ENCODE data around the gene LIN54. TPM values are rescaled to one million over a fixed set of nuclear protein-coding genes. Genes with fewer than 3 reads are reported as not detected.
A peak's percentile ranks its signal among the peaks of the same experiment; 100 is the strongest.

Gene LIN54
- total RNA-seq, 1 experiment from 2014 or later: 30.0 TPM

DNA sequence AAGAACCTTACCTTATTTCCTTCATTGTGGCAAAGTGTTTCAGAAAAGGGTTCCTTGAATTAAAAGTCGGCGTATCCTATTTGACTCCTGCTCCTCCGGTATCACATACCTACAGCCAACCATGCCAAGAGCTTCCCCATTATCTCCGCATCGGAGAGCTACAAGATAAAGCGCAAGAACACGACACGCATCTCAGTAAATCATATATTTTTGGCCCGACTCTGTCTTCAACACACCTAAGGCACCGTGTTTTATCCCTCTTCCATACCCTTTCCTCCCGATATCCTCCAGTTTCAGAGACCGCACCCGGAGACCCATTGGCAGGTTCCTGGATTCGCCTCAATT lies 110.6 kb downstream of the LIN54 start:
- DNase-seq (ENCODE audit: low spot score): no peak
- in situ Hi-C loops (cut with HindIII; ENCODE audit: low sequenced_read_pairs): no loop called here

DNA sequence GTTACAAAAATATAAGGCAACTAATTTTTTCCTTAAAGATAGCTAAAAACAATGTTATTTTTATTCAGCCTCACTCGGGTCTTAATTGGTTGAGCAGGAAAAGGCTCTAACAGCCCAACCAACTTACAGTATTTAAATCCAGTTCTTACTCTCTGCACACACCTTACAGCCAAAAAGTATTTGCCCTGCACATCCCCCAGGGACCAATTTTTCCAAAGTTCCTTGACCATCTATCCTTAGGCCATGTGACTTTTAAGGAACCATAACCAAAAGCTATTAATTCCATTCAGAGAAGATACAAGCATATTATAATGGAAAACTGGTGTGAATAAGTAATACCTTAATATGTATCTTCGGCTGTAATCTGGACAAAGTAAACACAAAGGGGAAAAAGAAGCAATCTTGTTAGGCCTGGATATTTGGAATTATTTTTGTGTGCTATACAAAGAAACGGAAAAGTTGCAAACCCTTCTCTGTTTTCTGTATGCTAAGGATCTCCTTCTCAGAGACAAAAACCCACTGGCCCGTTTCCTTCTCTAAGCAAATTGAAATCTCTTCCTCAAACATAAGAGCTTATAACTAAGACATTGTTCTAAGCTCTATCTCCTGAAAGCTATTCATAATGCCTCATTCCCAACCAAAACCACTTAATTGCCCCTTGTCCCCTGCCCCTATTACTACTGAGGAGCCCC lies 111.1 kb downstream of the LIN54 start:
- in situ Hi-C loops (cut with HindIII; ENCODE audit: low sequenced_read_pairs): no loop called here
- peak; percentile 7 for DNase-seq (ENCODE audit: low spot score)

DNA sequence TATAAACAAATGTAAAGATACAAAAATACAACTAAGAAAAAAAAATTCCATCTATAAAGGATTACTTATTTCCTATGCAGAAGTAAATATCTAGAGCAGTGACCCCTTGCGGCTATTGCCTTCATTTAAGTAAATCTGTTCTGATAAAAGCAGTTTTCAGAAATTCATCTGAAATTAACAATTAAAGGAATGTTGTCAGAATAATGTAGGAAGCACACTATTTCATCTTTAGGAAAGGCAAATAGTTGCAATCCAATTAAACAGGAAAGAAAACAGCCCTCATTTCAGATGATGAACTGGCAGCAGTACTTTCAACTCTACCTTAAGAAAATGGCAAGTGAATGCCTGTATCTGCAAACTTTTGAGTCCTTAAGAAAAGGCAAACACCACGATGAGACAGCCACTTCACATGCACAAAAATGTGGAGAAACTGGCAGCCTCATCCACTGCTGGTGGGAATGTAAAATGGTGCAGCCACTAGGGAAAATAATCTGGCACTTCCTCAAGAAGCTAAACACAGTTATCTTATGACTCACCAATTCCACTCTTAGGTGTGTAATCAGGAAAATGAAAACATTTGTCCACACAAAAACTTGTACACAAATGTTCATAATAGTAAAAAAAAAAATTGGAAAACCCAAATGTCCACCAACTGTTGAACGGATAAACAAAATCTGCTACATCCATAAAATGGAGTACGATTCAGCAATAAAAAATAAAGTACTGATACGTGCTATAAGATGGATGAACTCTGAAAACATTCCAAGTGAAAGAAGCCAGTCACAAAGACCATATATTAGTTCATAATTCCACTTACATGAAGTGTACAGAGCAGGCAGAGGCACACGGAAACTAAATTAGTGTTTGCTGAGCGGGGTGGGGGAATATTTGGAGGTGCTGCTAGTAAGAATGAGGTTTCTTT lies 112.0 kb downstream of the LIN54 start:
- DNase-seq (ENCODE audit: low spot score): peak; percentile 25
- in situ Hi-C loops (cut with HindIII; ENCODE audit: low sequenced_read_pairs): no loop called here

DNA sequence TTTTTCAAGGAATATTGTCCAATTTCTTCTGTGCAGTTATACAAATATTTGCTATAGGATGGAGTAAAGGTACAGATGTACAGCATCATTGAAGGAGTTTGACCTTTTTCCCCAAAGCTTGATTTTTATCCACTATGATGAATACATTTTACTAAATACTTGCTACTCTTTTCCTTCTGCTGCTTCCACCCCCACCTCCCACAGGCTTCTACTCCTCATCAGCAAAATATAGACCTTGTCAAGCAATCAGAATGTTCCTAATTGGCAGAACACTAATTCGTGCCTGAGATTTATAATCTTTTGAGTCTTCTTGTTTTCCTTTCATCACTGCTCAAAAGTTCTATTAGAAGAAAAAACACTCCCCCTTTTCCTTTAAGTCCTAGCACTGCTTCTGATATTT lies 113.9 kb downstream of the LIN54 start:
- DNase-seq (ENCODE audit: low spot score): no peak
- in situ Hi-C loops (cut with HindIII; ENCODE audit: low sequenced_read_pairs): no loop called here

DNA sequence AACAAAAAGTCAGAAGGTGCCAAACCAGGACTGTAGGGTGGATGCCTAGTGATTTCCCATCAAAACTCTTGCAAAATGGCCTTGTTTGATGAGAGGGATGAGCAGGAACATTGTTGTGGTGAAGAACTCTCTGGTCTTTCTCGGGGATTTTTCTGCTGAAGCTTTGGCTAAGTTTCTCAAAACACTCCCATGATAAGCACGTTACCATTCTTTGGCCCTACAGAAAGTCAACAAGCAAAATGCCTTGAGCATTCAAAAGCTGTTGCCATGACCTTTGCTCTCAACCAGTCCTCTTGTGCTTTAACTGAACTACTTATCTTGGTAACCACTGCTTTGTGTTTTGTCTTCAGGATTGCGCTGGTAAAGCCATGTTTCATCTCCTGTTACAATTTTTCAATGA lies 116.7 kb downstream of the LIN54 start:
- DNase-seq (ENCODE audit: low spot score): no peak
- in situ Hi-C loops (cut with HindIII; ENCODE audit: low sequenced_read_pairs): no loop called here

DNA sequence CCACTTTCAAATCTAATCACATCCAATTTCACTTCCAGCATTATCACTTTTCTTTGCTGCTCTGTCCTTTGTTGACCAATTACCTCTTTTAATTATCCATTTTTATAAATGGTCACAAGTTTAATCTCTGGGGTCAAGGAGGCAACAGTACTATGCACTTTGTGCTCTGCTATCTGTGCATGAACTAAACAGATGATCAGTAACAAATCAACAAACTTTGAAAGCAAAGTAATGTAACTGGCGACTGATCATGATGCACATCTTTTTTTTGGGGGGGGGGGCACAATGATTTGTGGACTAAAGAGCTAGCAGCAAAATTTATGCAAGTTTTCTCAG lies 118.2 kb downstream of the LIN54 start:
- in situ Hi-C loops (cut with HindIII; ENCODE audit: low sequenced_read_pairs): no loop called here
- DNase-seq (ENCODE audit: low spot score): no peak

DNA sequence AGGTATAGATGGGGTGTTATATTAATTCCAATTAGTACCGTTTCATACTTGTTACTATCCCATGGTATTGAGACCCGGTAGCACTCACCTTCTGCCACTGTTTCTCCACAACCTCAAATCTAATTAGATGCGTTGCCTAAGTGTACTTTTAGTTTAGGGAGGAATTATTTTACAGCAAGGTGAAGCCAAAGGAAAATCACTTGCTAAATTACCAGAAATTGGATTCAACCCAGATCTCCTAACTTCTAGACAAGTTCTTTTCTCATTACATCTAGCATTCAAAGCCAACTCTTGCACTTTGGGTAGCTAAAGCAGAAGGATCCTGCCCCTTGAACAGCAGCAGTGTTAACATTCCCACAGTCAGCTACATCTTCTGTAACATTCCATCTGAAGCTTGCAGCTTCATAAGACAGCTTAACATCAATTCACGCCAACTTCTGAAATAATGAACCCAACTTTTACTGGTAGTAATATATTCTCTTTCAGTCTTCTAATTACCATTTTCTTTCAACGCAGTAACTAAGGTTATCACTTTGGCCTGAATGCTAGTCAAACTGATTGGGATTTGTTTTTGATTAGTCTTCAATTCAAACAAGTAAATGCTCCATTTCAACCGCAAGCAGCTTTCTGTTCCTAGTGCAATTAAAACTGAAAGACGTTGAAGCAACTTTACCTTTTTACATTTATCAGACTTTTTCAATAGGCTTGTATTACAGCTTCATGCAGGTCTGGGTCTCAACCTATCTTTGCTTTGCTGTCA lies 118.7 kb downstream of the LIN54 start:
- in situ Hi-C loops (cut with HindIII; ENCODE audit: low sequenced_read_pairs): no loop called here
- peak; percentile 2 for DNase-seq (ENCODE audit: low spot score)

DNA sequence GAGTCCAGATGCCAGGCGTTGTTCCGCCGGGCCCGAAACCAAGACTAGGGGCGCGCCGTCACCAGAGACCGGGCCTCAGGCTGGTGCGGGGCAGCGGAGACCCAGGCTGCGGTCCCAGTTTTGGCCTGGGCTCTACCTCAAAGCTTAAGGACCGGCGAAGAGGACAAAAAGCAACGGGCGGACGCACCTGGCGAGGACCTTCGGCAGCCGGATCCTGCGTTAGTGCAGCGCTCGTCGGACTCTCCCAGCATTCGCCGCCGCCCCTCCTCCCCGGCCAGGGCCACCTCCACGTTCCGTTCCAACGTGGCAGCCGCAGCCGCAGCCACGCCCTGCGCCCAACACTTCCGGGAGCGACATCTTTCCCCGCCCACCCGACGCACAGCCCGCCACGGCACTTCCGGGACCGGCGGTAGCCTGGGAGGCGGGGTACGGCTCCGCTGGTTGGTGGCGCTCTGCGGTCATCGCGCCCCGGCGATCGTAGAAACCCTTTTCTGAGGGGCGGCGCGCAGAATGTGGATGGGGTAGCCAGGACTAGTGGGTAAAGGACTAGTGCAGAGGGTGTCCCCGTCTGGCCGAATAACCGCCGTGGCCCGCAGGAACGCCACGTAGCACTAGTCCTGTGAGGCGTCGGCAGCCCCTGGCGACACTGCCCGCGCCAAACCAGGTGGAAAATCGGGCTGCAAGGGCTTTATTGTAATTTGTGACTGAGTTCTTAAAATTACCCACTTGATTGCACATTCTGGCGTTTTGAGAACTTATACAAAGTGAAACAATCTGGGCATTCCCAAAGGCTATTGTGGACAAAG lies 119.5 kb downstream of the LIN54 start, which contains the start of gene SEC31A:
SEC31A (minus strand) TSS at position 253 of the 806 bp plus-strand sequence. CDS start 9,217 bp downstream, outside the sequence.
- DNase-seq (ENCODE audit: low spot score): peak; percentile 95
- in situ Hi-C loops (cut with HindIII; ENCODE audit: low sequenced_read_pairs): no loop called here

DNA sequence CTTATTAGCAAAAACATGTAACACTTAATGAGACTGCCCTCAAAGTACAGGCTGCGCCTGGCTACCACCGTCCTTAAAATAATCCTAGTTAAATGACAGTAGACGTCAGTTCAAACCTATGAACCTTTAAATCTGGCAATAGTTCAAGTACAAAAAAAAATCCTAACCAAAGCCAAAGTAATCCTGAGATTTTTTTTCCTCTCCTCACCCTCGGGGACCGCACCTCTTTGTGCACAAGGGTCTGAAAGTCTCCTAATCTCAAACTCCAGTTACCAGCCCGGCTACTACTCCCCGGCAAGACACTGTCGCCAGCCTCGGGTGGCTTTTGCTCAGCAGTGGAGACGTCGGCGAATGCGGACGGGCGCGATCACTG lies 120.1 kb downstream of the LIN54 start:
- no peak for DNase-seq (ENCODE audit: low spot score)
- in situ Hi-C loops (cut with HindIII; ENCODE audit: low sequenced_read_pairs): no loop called here

DNA sequence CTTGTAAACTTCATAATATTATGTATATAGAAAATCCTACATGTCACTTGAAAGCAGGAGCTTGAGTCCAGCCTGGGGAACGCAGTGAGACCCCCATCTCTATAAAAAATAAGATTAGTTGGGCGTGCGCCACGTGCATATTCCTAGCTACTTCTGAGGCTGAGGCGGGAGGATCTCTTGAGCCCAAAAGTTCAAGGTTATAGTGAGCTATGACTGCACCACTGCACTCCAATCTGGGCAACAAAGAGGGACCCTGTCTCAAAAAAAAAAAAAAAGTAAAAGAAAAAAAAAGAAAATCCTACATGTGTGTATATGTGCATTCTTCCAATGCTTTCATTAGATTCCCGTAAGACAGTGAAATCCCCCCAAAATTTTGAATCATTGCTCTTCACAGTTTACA lies 121.3 kb downstream of the LIN54 start:
- in situ Hi-C loops (cut with HindIII; ENCODE audit: low sequenced_read_pairs): no loop called here
- no peak for DNase-seq (ENCODE audit: low spot score)

DNA sequence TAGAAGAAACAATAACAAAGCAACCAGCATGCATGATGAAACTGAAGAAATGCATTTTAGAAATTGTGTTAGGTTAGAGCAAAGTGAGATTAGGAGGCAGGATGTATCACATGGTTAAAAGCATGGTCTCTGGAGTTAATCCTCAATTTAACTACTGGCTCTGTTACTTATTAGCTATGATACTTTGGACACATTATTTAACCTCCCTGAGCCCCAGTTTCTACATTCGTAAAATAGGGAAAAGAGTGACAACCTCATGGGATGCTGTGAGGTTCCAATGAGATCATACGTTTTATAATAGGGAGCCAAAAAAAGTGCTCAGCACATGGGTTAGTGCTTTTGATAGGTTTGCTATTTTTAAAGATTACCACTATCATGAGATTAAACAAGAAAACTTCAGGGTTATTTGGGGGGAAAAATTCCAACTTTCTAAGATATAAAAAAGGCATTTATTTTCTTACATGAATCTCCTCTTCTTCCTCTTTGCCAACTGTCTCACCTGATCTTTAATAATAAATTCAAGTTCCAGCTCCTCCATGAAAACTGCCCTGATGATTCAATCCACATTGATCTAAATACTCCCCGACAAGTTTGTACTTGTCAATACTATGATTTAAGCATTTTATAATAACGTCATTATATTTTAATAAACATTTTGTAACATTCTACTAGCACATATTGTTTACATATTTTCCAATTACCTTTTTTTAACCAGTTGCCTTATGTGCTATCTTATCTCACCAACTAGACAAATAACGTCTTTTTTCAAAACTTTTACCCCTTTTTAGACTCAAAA lies 124.3 kb downstream of the LIN54 start:
- no peak for DNase-seq (ENCODE audit: low spot score)
- in situ Hi-C loops (cut with HindIII; ENCODE audit: low sequenced_read_pairs): no loop called here

DNA sequence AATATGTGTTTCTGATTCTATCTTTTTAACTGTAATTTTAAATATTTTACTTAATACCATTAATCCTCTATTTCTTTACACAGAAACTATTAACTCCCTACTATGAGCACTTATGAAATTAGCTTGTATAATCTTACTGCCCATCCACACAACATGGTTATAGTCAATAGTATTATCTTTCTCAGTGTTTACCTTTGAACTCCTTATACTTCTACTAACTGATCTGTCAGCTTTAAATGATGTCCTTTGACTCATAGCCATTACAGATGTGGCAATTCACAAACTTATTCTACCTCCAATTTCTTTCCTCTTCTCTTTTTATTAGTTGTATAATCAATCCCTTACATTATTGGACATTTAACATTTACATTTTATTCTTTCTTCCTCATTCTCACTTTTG lies 125.2 kb downstream of the LIN54 start:
- in situ Hi-C loops (cut with HindIII; ENCODE audit: low sequenced_read_pairs): no loop called here
- DNase-seq (ENCODE audit: low spot score): no peak

Other genes with a start within 250 kb of the LIN54 start
- gene SCD5, start 212.0 kb downstream of the LIN54 start, total RNA-seq (2014; rRNA removed; shearing (Covaris generic)): 10.1 and 10.2 TPM in 2 replicates
- 81.4 and 122 TPM in 2 replicates for gene SEC31A, start 119.7 kb downstream of the LIN54 start, total RNA-seq (2014; rRNA removed; shearing (Covaris generic))
- 5.9 and 7.0 TPM in 2 replicates for gene THAP9, start 110.1 kb downstream of the LIN54 start, total RNA-seq (2014; rRNA removed; shearing (Covaris generic))
- 166 and 173 TPM in 2 replicates for gene COPS4, start 24.4 kb upstream of the LIN54 start, total RNA-seq (2014; rRNA removed; shearing (Covaris generic))
- 74.0 and 106 TPM in 2 replicates for gene PLAC8, start 103.9 kb upstream of the LIN54 start, total RNA-seq (2014; rRNA removed; shearing (Covaris generic))